ENCODE data around the gene GRM7. TPM values are rescaled to one million over a fixed set of nuclear protein-coding genes. Genes with fewer than 3 reads are reported as not detected.

Gene GRM7
- total and polyA plus RNA-seq, 2 donors (not counting 1 experiment from before 2014, with no cell fraction given): not detected

- Histone ChIP-seq H3K27me3 (ENCODE audit: control insufficient read depth, insufficient read depth, low read length) (no peaks in the 10 kb centered on the region), H3K79me2 (ENCODE audit: control insufficient read depth, insufficient read depth, low read length) (no peaks in the 10 kb centered on the region), H3K4me2 (ENCODE audit: extremely low read depth, insufficient read depth, low read length) (no peak overlapping the region), H3K27ac (ENCODE audit: insufficient read depth, low read length) (no peak overlapping the region), H3K9me3 (ENCODE audit: control insufficient read depth, insufficient read depth, low read depth, low read length) (no peaks in the 10 kb centered on the region), H2AFZ (ENCODE audit: low read length) (no peak overlapping the region), H3K36me3 (ENCODE audit: control insufficient read depth, insufficient read depth, low read length) (no peaks in the 10 kb centered on the region), H3K4me1 (ENCODE audit: control insufficient read depth, extremely low read depth, insufficient read depth, low read length) (no peaks in the 10 kb centered on the region), H4K20me1 (ENCODE audit: control insufficient read depth, extremely low read depth, insufficient read depth, low read length) (no peaks in the 10 kb centered on the region), H3K9ac (ENCODE audit: insufficient read depth, low read length) (no peak overlapping the region), H3K4me3 (replicated peaks in 1 of 4; ENCODE audit: control extremely low read depth in 1 of 4, insufficient read depth in 1 of 4, low read depth in 3 of 4, low read length in 4 of 4) (no peak overlapping the region)
- TF ChIP-seq, protein P1, sequence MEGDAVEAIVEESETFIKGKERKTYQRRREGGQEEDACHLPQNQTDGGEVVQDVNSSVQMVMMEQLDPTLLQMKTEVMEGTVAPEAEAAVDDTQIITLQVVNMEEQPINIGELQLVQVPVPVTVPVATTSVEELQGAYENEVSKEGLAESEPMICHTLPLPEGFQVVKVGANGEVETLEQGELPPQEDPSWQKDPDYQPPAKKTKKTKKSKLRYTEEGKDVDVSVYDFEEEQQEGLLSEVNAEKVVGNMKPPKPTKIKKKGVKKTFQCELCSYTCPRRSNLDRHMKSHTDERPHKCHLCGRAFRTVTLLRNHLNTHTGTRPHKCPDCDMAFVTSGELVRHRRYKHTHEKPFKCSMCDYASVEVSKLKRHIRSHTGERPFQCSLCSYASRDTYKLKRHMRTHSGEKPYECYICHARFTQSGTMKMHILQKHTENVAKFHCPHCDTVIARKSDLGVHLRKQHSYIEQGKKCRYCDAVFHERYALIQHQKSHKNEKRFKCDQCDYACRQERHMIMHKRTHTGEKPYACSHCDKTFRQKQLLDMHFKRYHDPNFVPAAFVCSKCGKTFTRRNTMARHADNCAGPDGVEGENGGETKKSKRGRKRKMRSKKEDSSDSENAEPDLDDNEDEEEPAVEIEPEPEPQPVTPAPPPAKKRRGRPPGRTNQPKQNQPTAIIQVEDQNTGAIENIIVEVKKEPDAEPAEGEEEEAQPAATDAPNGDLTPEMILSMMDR (conservative IDR thresholded peaks at IDR 0.05 in 1 of 2, IDR thresholded peaks at IDR 0.05 in 1 of 2; ENCODE audit: low read depth in 1 of 2, low read length in 2 of 2): no peak
- TF ChIP-seq EZH2 (IDR thresholded peaks at IDR 0.05; ENCODE audit: low read length, missing control alignments): no peak
- no peak for DNase-seq (ENCODE audit: low read depth in 2 of 2)
Measured at GRCh38 chr3:6827453-6827852, 33.5 kb upstream of the GRM7 start.

- H3K9me3 ChIP-seq (ENCODE audit: control insufficient read depth, insufficient read depth, low read depth, low read length): no peaks in the 10 kb centered on the region
- H3K4me1 ChIP-seq (ENCODE audit: control insufficient read depth, extremely low read depth, insufficient read depth, low read length): no peaks in the 10 kb centered on the region
- TF ChIP-seq, protein P1 (conservative IDR thresholded peaks at IDR 0.05 in 1 of 2, IDR thresholded peaks at IDR 0.05 in 1 of 2; ENCODE audit: low read depth in 1 of 2, low read length in 2 of 2): no peak
- TF ChIP-seq EZH2 (IDR thresholded peaks at IDR 0.05; ENCODE audit: low read length, missing control alignments): no peak
Measured at GRCh38 chr3:6844723-6845122, 16.2 kb upstream of the GRM7 start.

DNA sequence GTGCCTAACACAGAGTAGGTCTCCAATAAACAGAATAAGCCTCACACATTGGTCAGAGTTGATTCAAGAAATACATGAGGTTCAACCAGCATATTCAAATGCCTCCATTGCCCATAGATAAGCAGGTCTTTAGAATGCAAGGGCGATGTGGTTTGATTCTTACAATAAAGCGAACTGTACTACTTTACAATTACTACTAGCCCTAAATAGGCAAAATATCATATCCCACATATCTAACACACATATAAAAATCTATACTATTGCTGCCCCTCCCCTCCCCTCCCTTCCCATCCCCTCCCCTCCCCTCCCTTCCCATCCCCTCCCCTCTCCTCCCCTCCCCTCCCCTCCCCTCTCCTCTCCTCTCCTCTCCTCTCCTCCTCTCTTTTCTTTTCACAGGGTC lies 6.7 kb upstream of the GRM7 start:
- H2AFZ ChIP-seq (ENCODE audit: low read length): no peak overlapping the region
- TF ChIP-seq, protein P1 (conservative IDR thresholded peaks at IDR 0.05 in 1 of 2, IDR thresholded peaks at IDR 0.05 in 1 of 2; ENCODE audit: low read depth in 1 of 2, low read length in 2 of 2): no peak
- no peak for TF ChIP-seq EZH2 (IDR thresholded peaks at IDR 0.05; ENCODE audit: low read length, missing control alignments)

More at GRCh38 chr3:6844723-6845122, 16.2 kb upstream of the GRM7 start:
- Histone ChIP-seq H2AFZ (ENCODE audit: low read length) (no peak overlapping the region), H3K27ac (ENCODE audit: insufficient read depth, low read length) (no peak overlapping the region), H3K9ac (ENCODE audit: insufficient read depth, low read length) (no peak overlapping the region), H3K79me2 (ENCODE audit: control insufficient read depth, insufficient read depth, low read length) (no peaks in the 10 kb centered on the region), H3K4me3 (replicated peaks in 1 of 4; ENCODE audit: control extremely low read depth in 1 of 4, insufficient read depth in 1 of 4, low read depth in 3 of 4, low read length in 4 of 4) (no peak overlapping the region), H3K27me3 (ENCODE audit: control insufficient read depth, insufficient read depth, low read length) (no peaks in the 10 kb centered on the region), H3K4me2 (ENCODE audit: extremely low read depth, insufficient read depth, low read length) (no peak overlapping the region), H4K20me1 (ENCODE audit: control insufficient read depth, extremely low read depth, insufficient read depth, low read length) (no peaks in the 10 kb centered on the region), H3K36me3 (ENCODE audit: control insufficient read depth, insufficient read depth, low read length) (no peaks in the 10 kb centered on the region)
- no peak for DNase-seq (ENCODE audit: low read depth in 2 of 2)

More for the DNA sequence above, 6.7 kb upstream of the GRM7 start:
- Histone ChIP-seq H3K9me3 (ENCODE audit: control insufficient read depth, insufficient read depth, low read depth, low read length) (no peaks in the 10 kb centered on the region), H3K27me3 (ENCODE audit: control insufficient read depth, insufficient read depth, low read length) (no peaks in the 10 kb centered on the region), H4K20me1 (ENCODE audit: control insufficient read depth, extremely low read depth, insufficient read depth, low read length) (no peaks in the 10 kb centered on the region), H3K4me2 (ENCODE audit: extremely low read depth, insufficient read depth, low read length) (no peak overlapping the region), H3K27ac (ENCODE audit: insufficient read depth, low read length) (no peak overlapping the region), H3K9ac (ENCODE audit: insufficient read depth, low read length) (no peak overlapping the region), H3K4me1 (ENCODE audit: control insufficient read depth, extremely low read depth, insufficient read depth, low read length) (no peaks in the 10 kb centered on the region), H3K36me3 (ENCODE audit: control insufficient read depth, insufficient read depth, low read length) (no peaks in the 10 kb centered on the region), H3K4me3 (replicated peaks in 1 of 4; ENCODE audit: control extremely low read depth in 1 of 4, insufficient read depth in 1 of 4, low read depth in 3 of 4, low read length in 4 of 4) (no peak overlapping the region), H3K79me2 (ENCODE audit: control insufficient read depth, insufficient read depth, low read length) (no peaks in the 10 kb centered on the region)
- DNase-seq (ENCODE audit: low read depth in 2 of 2): no peak
